Trophoblast cell (in vitro differentiated cells and primary cell): ENCODE results near the gene SCAMP2.

Experiments used
- DNase-seq, 2 donors: peaks; one replicate each; pipeline ENCODE4 v3.0.0-alpha.2; 2016
- H2AFZ ChIP-seq: 2 replicates; pipeline ENCODE4 v1.6.1; 2013; ENCODE audit warnings: low read length, moderate library complexity, mild to moderate bottlenecking; ENCODE audit not compliant: insufficient read depth, poor library complexity
- H2AK5ac ChIP-seq: 2 replicates; pipeline ENCODE4 v1.6.1; 2013; ENCODE audit warnings: mild to moderate bottlenecking, low read length
- H2BK120ac ChIP-seq: 2 replicates; pipeline ENCODE4 v1.6.1; 2013; ENCODE audit warnings: low read length, mild to moderate bottlenecking, moderate library complexity; ENCODE audit not compliant: insufficient read depth, poor library complexity
- H2BK12ac ChIP-seq: 2 replicates; pipeline ENCODE4 v1.6.1; 2013; ENCODE audit warnings: mild to moderate bottlenecking, low read length, moderate library complexity
- H2BK5ac ChIP-seq: 2 replicates; pipeline ENCODE4 v1.6.1; 2013; ENCODE audit warnings: low read length, low read depth, moderate library complexity, mild to moderate bottlenecking; ENCODE audit not compliant: poor library complexity
- H3K14ac ChIP-seq: 2 replicates; pipeline ENCODE4 v1.6.1; 2013; ENCODE audit warnings: mild to moderate bottlenecking, low read length
- H3K18ac ChIP-seq: 2 replicates; pipeline ENCODE4 v1.6.1; 2013; ENCODE audit warnings: mild to moderate bottlenecking, low read length
- H3K23ac ChIP-seq: 2 replicates; pipeline ENCODE4 v1.6.1; 2013; ENCODE audit warnings: low read length
- H3K27ac ChIP-seq: 2 replicates; pipeline ENCODE4 v1.5.1; 2013; ENCODE audit warnings: low read depth, mild to moderate bottlenecking, inconsistent platforms, low read length, moderate library complexity
- H3K27me3 ChIP-seq: 2 replicates; pipeline ENCODE4 v1.6.1; 2013; ENCODE audit warnings: inconsistent platforms, mild to moderate bottlenecking, low read length, moderate library complexity; ENCODE audit not compliant: insufficient read depth
- H3K36me3 ChIP-seq, 2 experiments: 1 replicate in 1 of 2; 2 replicates in 1 of 2; pipeline ENCODE4 v1.6.1; 2013; ENCODE audit warnings: low read length in 2 of 2, mild to moderate bottlenecking in 2 of 2, moderate library complexity in 1 of 2; ENCODE audit not compliant: insufficient read depth in 2 of 2, control insufficient read depth in 1 of 2
- H3K4ac ChIP-seq: 2 replicates; pipeline ENCODE4 v1.6.1; 2013; ENCODE audit warnings: low read depth, mild to moderate bottlenecking, low read length, moderate library complexity
- H3K4me1 ChIP-seq, 2 experiments: 1 replicate in 1 of 2; 2 replicates in 1 of 2; pipeline ENCODE4 v1.6.1; 2013; ENCODE audit warnings: low read length in 2 of 2, mild to moderate bottlenecking in 2 of 2, moderate library complexity in 1 of 2; ENCODE audit not compliant: insufficient read depth in 2 of 2, control insufficient read depth in 1 of 2
- H3K4me2 ChIP-seq: 2 replicates; pipeline ENCODE4 v1.6.1; 2013; ENCODE audit warnings: inconsistent platforms, mild to moderate bottlenecking, low read length, moderate library complexity
- H3K4me3 ChIP-seq: 2 replicates; pipeline ENCODE4 v1.5.1; 2013; ENCODE audit warnings: mild to moderate bottlenecking, low read depth, low read length, inconsistent platforms
- H3K79me1 ChIP-seq: one replicate; pipeline ENCODE4 v1.6.1; 2013; ENCODE audit warnings: low read length
- H3K79me2 ChIP-seq: 2 replicates; pipeline ENCODE4 v1.6.1; 2013; ENCODE audit warnings: low read length, mild to moderate bottlenecking; ENCODE audit not compliant: control insufficient read depth, insufficient read depth, poor library complexity
- H3K9ac ChIP-seq: 2 replicates; pipeline ENCODE4 v1.6.1; 2013; ENCODE audit warnings: mild to moderate bottlenecking, low read length
- H3K9me3 ChIP-seq: 2 replicates; pipeline ENCODE4 v1.6.1; 2013; ENCODE audit warnings: low read depth, mild to moderate bottlenecking, control low read depth, inconsistent platforms, low read length; ENCODE audit not compliant: insufficient read depth
- H4K12ac ChIP-seq: 2 replicates; pipeline ENCODE4 v1.6.1; 2013; ENCODE audit warnings: low read depth, mild to moderate bottlenecking, low read length, moderate library complexity
- H4K8ac ChIP-seq: 2 replicates; pipeline ENCODE4 v1.6.1; 2013; ENCODE audit warnings: low read depth, mild to moderate bottlenecking, low read length, moderate library complexity
- H4K91ac ChIP-seq: one replicate; pipeline ENCODE4 v1.6.1; 2013; ENCODE audit warnings: low read depth, mild to moderate bottlenecking, low read length, moderate library complexity
- WGBS: extraction: QIAGEN DNeasy Blood & Tissue Kit; methylation state at CpG from one replicate; pipeline ENCODE4 v1.1.7; 2013; ENCODE audit warnings: missing lambda C conversion rate; ENCODE audit not compliant: insufficient read length, insufficient coverage; ENCODE audit errors: extremely low coverage; 5-methylcytosine and 5-hydroxymethylcytosine counted together

SCAMP2 gene

DNA sequence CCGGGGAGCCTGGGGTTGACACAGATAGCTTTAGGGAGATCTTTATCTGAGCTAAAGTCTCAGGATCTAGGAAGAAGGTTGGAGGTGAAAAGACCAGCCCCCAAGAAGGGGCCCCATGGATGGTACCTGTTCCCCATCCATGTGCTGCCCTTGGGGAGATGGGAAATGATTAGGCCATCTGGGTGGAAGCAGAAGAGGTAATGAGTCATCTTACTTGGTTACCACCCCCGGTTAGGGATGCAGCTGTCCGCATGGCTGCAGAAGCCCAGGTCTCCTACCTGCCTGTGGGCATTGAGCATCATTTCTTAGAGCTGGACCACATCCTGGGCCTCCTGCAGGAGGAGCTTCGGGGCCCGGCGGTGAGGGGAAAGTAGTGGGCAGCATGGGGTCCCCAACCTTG, 49.8 kb downstream of the SCAMP2 start:
- H2BK12ac ChIP-seq: no peak overlapping the region
- no peak for DNase-seq
- H3K23ac ChIP-seq: no peak overlapping the region
- H4K12ac ChIP-seq: no peak overlapping the region
- peaks cover 8% of the 10 kb centered on the region for H3K27me3 ChIP-seq
- no peak overlapping the region for H2BK5ac ChIP-seq
- no peaks in the 10 kb centered on the region for H3K79me1 ChIP-seq
- no peaks in the 10 kb centered on the region for H3K36me3 ChIP-seq
- H2AFZ ChIP-seq: no peak overlapping the region
- no peak overlapping the region for H3K14ac ChIP-seq
- peaks cover 4% of the 10 kb centered on the region for H3K9me3 ChIP-seq
- no CpG with 5 or more reads among the region's 6 CpGs for WGBS
- no peak overlapping the region for H2BK120ac ChIP-seq
- no peak overlapping the region for H3K9ac ChIP-seq
- H4K91ac ChIP-seq: no peak overlapping the region
- H3K4me3 ChIP-seq: no peak overlapping the region
- no peak overlapping the region for H2AK5ac ChIP-seq
- no peak overlapping the region for H3K4ac ChIP-seq
- H3K4me1 ChIP-seq: no peaks in the 10 kb centered on the region
- H3K27ac ChIP-seq: no peak overlapping the region
- H3K79me2 ChIP-seq: no peaks in the 10 kb centered on the region
- no peak overlapping the region for H4K8ac ChIP-seq
- H3K4me2 ChIP-seq: no peak overlapping the region
- no peak overlapping the region for H3K18ac ChIP-seq

DNA sequence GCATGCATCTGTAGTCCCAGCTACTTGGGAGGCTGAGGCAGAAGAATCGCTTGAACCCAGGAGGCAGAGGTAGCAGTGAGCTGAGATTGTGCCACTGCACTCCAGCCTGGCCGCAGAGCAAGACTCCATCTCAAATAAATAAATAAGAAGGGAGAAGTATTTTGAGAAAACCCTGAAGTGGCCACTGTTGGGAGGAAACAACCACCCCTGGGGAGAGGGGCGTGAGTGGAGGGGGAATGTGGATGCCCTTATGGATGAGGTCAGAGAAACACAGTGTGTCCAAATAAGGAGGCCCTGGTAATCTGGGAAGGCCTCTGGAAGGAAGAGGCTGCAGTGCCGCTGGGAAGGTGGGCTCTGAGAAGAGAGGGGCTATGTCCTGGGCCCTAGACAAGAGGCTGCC, 50.9 kb downstream of the SCAMP2 start:
- DNase-seq: no peak

DNA sequence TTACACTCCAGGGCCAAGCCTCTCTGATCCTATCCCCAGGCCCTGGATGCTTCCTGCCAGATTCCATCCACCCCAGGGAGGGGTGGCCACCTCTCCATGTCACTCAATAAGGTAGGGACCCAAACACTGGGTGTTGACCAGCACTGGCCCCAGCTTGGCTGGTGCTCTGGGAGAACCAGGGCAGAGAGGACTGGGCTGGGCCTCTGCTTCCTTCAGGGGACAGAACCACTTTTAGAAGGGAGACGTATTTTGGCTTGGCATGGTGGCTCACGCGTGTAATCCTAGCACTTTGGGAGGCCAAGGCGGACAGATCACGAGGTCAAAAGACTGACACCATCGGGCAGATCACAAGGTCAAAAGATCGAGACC, 51.4 kb downstream of the SCAMP2 start:
- Histone ChIP-seq H3K27me3 (peaks cover 7% of the 10 kb centered on the region), H4K91ac (no peak overlapping the region), H4K12ac (no peak overlapping the region), H3K36me3 (no peaks in the 10 kb centered on the region), H3K14ac (no peak overlapping the region), H4K8ac (no peak overlapping the region), H3K23ac (no peak overlapping the region), H2AK5ac (no peak overlapping the region), H3K4ac (no peak overlapping the region), H3K9me3 (peaks cover 4% of the 10 kb centered on the region), H3K27ac (no peak overlapping the region), H3K4me1 (peaks cover 2 to 3% of the 10 kb centered on the region in 2 experiments), H3K9ac (no peak overlapping the region), H2BK5ac (no peak overlapping the region), H2BK120ac (no peak overlapping the region), H3K18ac (no peak overlapping the region), H3K4me2 (no peak overlapping the region), H3K79me2 (no peaks in the 10 kb centered on the region), H2BK12ac (no peak overlapping the region), H3K4me3 (no peak overlapping the region), H2AFZ (no peak overlapping the region), H3K79me1 (no peaks in the 10 kb centered on the region)
- WGBS: no CpG with 5 or more reads among the region's 7 CpGs
- DNase-seq: no peak

More for the DNA sequence above, 50.9 kb downstream of the SCAMP2 start:
- H3K18ac ChIP-seq: no peak overlapping the region
- no peak overlapping the region for H3K27ac ChIP-seq
- H4K12ac ChIP-seq: no peak overlapping the region
- H3K4me3 ChIP-seq: no peak overlapping the region
- H3K4ac ChIP-seq: no peak overlapping the region
- H2AK5ac ChIP-seq: no peak overlapping the region
- peaks cover 8% of the 10 kb centered on the region for H3K27me3 ChIP-seq
- no peaks in the 10 kb centered on the region for H3K79me1 ChIP-seq
- H3K36me3 ChIP-seq: no peaks in the 10 kb centered on the region
- H3K4me1 ChIP-seq: no peaks in the 10 kb centered on the region
- H3K14ac ChIP-seq: no peak overlapping the region
- H3K79me2 ChIP-seq: no peaks in the 10 kb centered on the region
- H3K4me2 ChIP-seq: no peak overlapping the region
- H3K9ac ChIP-seq: no peak overlapping the region
- no peak overlapping the region for H2BK5ac ChIP-seq
- no peak overlapping the region for H3K23ac ChIP-seq
- no peak overlapping the region for H4K8ac ChIP-seq
- no peak overlapping the region for H2AFZ ChIP-seq
- H4K91ac ChIP-seq: no peak overlapping the region
- H2BK120ac ChIP-seq: no peak overlapping the region
- H3K9me3 ChIP-seq: peaks cover 4% of the 10 kb centered on the region
- no CpG with 5 or more reads among the region's 4 CpGs for WGBS
- no peak overlapping the region for H2BK12ac ChIP-seq

DNA sequence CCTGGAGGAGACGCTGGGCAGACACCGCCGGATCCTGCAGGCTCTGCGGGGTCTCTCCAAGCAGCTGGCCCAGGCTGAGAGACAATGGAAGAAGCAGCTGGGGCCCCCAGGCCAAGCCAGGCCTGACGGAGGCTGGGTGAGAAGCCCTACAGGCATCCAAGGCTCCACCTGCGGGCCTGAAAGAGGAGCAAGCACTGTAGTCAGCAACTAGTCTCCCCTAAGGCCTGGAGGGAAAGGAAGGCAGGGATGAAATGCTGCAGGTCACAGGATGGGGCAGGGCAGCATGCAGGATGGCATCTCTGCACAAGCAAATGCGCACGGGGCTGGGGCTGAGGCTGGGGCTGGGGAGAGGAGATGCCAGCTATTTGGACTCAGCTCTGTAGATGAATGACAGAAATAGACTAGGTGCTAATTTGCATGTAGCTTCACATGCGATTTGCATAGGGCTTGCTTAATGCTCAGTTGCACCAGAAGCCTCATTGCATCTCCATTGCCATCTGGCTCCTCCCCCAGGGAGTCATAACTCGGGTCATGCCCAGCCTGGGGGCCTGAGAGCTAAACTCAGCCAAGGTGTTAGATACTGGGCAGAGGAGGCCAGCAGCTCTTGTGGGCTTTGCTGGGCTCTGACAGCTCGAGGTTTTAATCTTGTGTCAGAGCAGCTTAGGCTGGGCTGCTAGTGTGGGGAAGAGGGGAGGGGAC, 51.9 kb downstream of the SCAMP2 start:
- no peak overlapping the region for H3K4ac ChIP-seq
- no CpG with 5 or more reads among the region's 11 CpGs for WGBS
- no peak overlapping the region for H3K4me2 ChIP-seq
- H3K14ac ChIP-seq: no peak overlapping the region
- H3K36me3 ChIP-seq: no peaks in the 10 kb centered on the region
- no peak overlapping the region for H4K12ac ChIP-seq
- H2BK12ac ChIP-seq: no peak overlapping the region
- peaks cover 4% of the 10 kb centered on the region for H3K9me3 ChIP-seq
- H2AK5ac ChIP-seq: no peak overlapping the region
- peaks cover 3% of the 10 kb centered on the region for H3K27me3 ChIP-seq
- peaks cover 6 to 7% of the 10 kb centered on the region in 2 experiments for H3K4me1 ChIP-seq
- no peak overlapping the region for H3K27ac ChIP-seq
- no peaks in the 10 kb centered on the region for H3K79me2 ChIP-seq
- H3K18ac ChIP-seq: no peak overlapping the region
- no peak overlapping the region for H2BK120ac ChIP-seq
- H2AFZ ChIP-seq: no peak overlapping the region
- no peak overlapping the region for H3K23ac ChIP-seq
- peak; percentile 87 to 90 for DNase-seq
- H4K8ac ChIP-seq: no peak overlapping the region
- H3K9ac ChIP-seq: peak overlapping the region; percentile 37
- H2BK5ac ChIP-seq: no peak overlapping the region
- H3K79me1 ChIP-seq: no peaks in the 10 kb centered on the region
- no peak overlapping the region for H4K91ac ChIP-seq
- H3K4me3 ChIP-seq: no peak overlapping the region
